Measurements from ENCODE around the gene FCAR.

FCAR gene

DNA sequence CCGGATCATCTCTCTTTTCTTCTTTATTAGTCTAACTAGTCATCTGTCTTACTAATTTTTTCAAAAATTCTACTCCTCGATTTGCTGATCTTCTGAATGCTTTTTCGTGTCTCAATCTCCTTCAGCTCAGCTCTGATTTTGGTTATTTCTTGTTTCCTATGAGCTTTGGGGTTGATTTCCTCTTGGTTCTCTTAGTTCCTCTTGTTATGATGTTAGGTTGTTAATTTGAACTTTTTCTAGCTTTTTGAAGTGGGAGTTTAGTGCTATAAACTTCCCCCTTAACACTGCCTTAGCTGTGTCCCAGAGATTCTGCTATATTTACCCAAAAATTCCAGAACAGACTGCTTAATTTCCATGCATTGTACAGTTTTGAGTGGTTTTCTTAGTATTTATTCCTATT, 3.4 kb downstream of the FCAR start:
- Histone ChIP-seq H3K4me1 (ENCODE audit: insufficient read depth, low read length, poor library complexity, severe bottlenecking) (no peaks in the 10 kb centered on the region), H3K79me2 (ENCODE audit: insufficient read depth, low read length) (no peaks in the 10 kb centered on the region), H3K27me3 (ENCODE audit: insufficient read depth, low read length, poor library complexity, severe bottlenecking) (no peaks in the 10 kb centered on the region), H3F3A (ENCODE audit: low read depth) (no peaks in the 10 kb centered on the region), H3K36me3 (ENCODE audit: insufficient read depth, low read length) (no peaks in the 10 kb centered on the region), H2AFZ (ENCODE audit: low read length) (no peak overlapping the region), H3K9me3 (ENCODE audit: insufficient read depth, low read depth, low read length) (no peaks in the 10 kb centered on the region), H4K20me1 (ENCODE audit: insufficient read depth, low read length, poor library complexity, severe bottlenecking) (no peaks in the 10 kb centered on the region), H3K9me2 (replicated peaks; ENCODE audit: low read depth, low read length) (no peaks in the 10 kb centered on the region), H3K9ac (ENCODE audit: low read depth, low read length, poor library complexity, severe bottlenecking) (no peak overlapping the region), H3K4me2 (ENCODE audit: low read depth, low read length, poor library complexity, severe bottlenecking) (no peak overlapping the region), H3K4me3 (ENCODE audit: low read length, poor library complexity, severe bottlenecking) (no peak overlapping the region)
- TF ChIP-seq EZH2phosphoT487 (IDR thresholded peaks at IDR 0.05; ENCODE audit: borderline replicate concordance), result no peak
- TF ChIP-seq, protein P1, sequence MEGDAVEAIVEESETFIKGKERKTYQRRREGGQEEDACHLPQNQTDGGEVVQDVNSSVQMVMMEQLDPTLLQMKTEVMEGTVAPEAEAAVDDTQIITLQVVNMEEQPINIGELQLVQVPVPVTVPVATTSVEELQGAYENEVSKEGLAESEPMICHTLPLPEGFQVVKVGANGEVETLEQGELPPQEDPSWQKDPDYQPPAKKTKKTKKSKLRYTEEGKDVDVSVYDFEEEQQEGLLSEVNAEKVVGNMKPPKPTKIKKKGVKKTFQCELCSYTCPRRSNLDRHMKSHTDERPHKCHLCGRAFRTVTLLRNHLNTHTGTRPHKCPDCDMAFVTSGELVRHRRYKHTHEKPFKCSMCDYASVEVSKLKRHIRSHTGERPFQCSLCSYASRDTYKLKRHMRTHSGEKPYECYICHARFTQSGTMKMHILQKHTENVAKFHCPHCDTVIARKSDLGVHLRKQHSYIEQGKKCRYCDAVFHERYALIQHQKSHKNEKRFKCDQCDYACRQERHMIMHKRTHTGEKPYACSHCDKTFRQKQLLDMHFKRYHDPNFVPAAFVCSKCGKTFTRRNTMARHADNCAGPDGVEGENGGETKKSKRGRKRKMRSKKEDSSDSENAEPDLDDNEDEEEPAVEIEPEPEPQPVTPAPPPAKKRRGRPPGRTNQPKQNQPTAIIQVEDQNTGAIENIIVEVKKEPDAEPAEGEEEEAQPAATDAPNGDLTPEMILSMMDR (conservative IDR thresholded peaks at IDR 0.05; ENCODE audit: low read length), result no peak

DNA sequence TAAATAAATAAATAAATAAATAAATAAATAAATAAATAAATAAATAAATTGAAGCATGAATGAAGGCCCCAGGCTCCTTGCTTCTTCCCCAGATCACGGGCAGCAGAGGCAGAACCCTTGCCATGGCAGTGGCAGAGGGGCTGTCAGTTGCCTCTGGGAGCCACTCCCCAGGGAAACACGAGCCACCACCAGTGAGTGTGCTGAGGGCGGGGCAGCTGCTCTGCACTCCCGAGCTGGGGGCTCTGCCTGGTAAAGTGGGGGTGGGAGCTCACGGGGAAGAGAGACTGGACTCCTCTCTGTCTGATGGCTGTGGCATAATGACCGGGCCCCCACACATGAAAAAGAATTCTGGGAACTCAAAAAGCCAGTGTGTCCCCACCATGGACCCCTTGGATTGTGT, 7.8 kb downstream of the FCAR start:
- Histone ChIP-seq H3K27me3 (ENCODE audit: insufficient read depth, low read length, poor library complexity, severe bottlenecking) (no peaks in the 10 kb centered on the region), H3K9me2 (replicated peaks; ENCODE audit: low read depth, low read length) (no peaks in the 10 kb centered on the region), H3K79me2 (ENCODE audit: insufficient read depth, low read length) (no peaks in the 10 kb centered on the region), H3K4me2 (ENCODE audit: low read depth, low read length, poor library complexity, severe bottlenecking) (no peak overlapping the region), H3K4me1 (ENCODE audit: insufficient read depth, low read length, poor library complexity, severe bottlenecking) (no peaks in the 10 kb centered on the region), H3F3A (ENCODE audit: low read depth) (no peaks in the 10 kb centered on the region), H4K20me1 (ENCODE audit: insufficient read depth, low read length, poor library complexity, severe bottlenecking) (no peaks in the 10 kb centered on the region), H3K9ac (ENCODE audit: low read depth, low read length, poor library complexity, severe bottlenecking) (no peak overlapping the region), H3K9me3 (ENCODE audit: insufficient read depth, low read depth, low read length) (no peaks in the 10 kb centered on the region), H3K4me3 (ENCODE audit: low read length, poor library complexity, severe bottlenecking) (no peak overlapping the region), H3K36me3 (ENCODE audit: insufficient read depth, low read length) (no peaks in the 10 kb centered on the region), H2AFZ (ENCODE audit: low read length) (no peak overlapping the region)
- TF ChIP-seq, protein P1 (conservative IDR thresholded peaks at IDR 0.05; ENCODE audit: low read length), result no peak
- TF ChIP-seq EZH2phosphoT487 (IDR thresholded peaks at IDR 0.05; ENCODE audit: borderline replicate concordance), result no peak

DNA sequence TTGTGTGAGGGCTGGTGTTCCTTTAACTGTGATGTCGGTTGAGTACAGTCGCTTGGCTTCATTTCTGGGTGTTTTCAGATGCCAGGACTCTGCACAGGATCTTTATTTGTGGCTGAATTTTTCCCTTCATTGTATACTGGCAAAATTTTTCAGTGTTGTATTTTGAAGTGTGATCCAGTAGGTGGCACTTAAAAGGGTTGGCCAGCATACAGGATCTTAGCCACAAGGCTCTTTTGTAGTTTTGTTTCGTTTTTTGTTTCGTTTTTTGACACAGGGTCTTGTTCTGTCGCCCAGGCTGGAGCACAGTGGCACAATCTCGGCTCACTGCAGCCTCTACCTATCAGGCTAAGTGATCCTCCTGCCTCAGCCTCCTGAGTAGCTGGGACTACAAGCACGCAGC, 8.7 kb downstream of the FCAR start:
- TF ChIP-seq, protein P1 (conservative IDR thresholded peaks at IDR 0.05; ENCODE audit: low read length), result peak; percentile 50
- no peak for TF ChIP-seq EZH2phosphoT487 (IDR thresholded peaks at IDR 0.05; ENCODE audit: borderline replicate concordance)
- H3K79me2 ChIP-seq (ENCODE audit: insufficient read depth, low read length), result no peaks in the 10 kb centered on the region
- H4K20me1 ChIP-seq (ENCODE audit: insufficient read depth, low read length, poor library complexity, severe bottlenecking), result no peaks in the 10 kb centered on the region
- H3K4me2 ChIP-seq (ENCODE audit: low read depth, low read length, poor library complexity, severe bottlenecking), result peak overlapping the region; percentile 61
- H3K9me2 ChIP-seq (replicated peaks; ENCODE audit: low read depth, low read length), result no peaks in the 10 kb centered on the region
- H3K27me3 ChIP-seq (ENCODE audit: insufficient read depth, low read length, poor library complexity, severe bottlenecking), result no peaks in the 10 kb centered on the region
- H3K9ac ChIP-seq (ENCODE audit: low read depth, low read length, poor library complexity, severe bottlenecking), result peak overlapping the region; percentile 56
- H3K9me3 ChIP-seq (ENCODE audit: insufficient read depth, low read depth, low read length), result no peaks in the 10 kb centered on the region
- no peaks in the 10 kb centered on the region for H3K4me1 ChIP-seq (ENCODE audit: insufficient read depth, low read length, poor library complexity, severe bottlenecking)
- H3F3A ChIP-seq (ENCODE audit: low read depth), result no peaks in the 10 kb centered on the region
- H3K4me3 ChIP-seq (ENCODE audit: low read length, poor library complexity, severe bottlenecking), result no peak overlapping the region
- no peaks in the 10 kb centered on the region for H3K36me3 ChIP-seq (ENCODE audit: insufficient read depth, low read length)
- peak overlapping the region; percentile 80 for H2AFZ ChIP-seq (ENCODE audit: low read length)
